22Rv1 (cell line): Measurements from ENCODE around the gene NDE1.

Source experiments
- ZFX ChIP-seq: fragments of 450-650 bp; IDR thresholded peaks from 2 replicates; pipeline ENCODE4 v1.6.1; 2017; ENCODE audit warnings: antibody characterized with exemption, borderline replicate concordance
- TF ChIP-seq, protein P1 (sequence below): fragments of 450-650 bp; IDR thresholded peaks from 2 replicates; pipeline ENCODE4 v1.5.1; 2017; ENCODE audit warnings: mild to moderate bottlenecking

DNA sequence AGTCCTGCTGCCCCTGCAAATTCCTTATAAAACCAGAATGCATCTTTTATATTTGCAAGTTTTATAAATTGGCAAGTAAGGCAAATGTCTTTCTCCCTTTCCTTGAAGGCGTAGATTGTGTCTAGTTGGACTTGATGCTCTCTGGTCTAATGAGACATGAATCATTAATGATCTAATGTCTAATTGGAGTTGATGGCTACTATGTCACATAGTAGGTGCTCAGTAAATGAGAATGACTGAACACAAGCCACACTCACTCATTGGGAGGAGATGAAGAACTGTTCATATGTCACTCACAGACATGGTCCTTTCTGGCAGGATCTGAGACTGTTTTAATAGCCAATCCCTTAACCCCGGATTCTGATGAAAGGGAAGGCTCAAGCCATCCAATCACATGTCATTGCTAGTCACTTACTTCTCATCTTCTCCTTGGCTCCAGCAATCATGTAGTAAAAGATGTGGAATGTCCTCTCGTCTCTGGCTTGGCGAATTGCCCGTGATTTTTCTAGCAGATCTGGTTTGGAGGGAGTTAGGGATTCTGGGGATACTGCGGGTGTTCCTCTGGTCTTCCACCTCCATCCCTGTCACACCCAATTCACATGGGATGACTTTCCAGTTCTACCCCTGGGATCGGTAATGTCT, 125.7 kb downstream of the NDE1 start:
- TF ChIP-seq, protein P1, sequence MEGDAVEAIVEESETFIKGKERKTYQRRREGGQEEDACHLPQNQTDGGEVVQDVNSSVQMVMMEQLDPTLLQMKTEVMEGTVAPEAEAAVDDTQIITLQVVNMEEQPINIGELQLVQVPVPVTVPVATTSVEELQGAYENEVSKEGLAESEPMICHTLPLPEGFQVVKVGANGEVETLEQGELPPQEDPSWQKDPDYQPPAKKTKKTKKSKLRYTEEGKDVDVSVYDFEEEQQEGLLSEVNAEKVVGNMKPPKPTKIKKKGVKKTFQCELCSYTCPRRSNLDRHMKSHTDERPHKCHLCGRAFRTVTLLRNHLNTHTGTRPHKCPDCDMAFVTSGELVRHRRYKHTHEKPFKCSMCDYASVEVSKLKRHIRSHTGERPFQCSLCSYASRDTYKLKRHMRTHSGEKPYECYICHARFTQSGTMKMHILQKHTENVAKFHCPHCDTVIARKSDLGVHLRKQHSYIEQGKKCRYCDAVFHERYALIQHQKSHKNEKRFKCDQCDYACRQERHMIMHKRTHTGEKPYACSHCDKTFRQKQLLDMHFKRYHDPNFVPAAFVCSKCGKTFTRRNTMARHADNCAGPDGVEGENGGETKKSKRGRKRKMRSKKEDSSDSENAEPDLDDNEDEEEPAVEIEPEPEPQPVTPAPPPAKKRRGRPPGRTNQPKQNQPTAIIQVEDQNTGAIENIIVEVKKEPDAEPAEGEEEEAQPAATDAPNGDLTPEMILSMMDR = no peak
- TF ChIP-seq ZFX = no peak
